Transverse colon (tissue), 4 donors: ENCODE data around the gene TARS1. TPM values are rescaled to one million over a fixed set of nuclear protein-coding genes. Genes with fewer than 3 reads are reported as not detected.

Experiments used
- DNase-seq: peaks from one replicate; pipeline ENCODE4 v3.0.0-alpha.2; 2019
- H3K27ac ChIP-seq, 4 donors: fragments of 200-600 bp; sonication (generic); 2 replicates each; pipeline ENCODE4 v1.5.1; 2016 to 2018; ENCODE audit warnings: inconsistent platforms in 4 of 4
- H3K27me3 ChIP-seq: fragments of 200-600 bp; sonication (generic); 2 replicates; pipeline ENCODE4 v1.5.1; 2017; ENCODE audit warnings: inconsistent platforms
- H3K36me3 ChIP-seq, 4 donors: fragments of 200-600 bp; sonication (generic); 2 replicates each; pipeline ENCODE4 v1.5.1; 2017 to 2019; ENCODE audit warnings: inconsistent platforms in 4 of 4
- H3K4me1 ChIP-seq, 4 donors: fragments of 200-600 bp; sonication (generic); 2 replicates each; pipeline ENCODE4 v1.5.1; 2017 to 2020; ENCODE audit warnings: inconsistent platforms in 4 of 4
- H3K4me3 ChIP-seq, 4 donors: fragments of 200-600 bp; sonication (generic); 1 replicate in 1 of 4; 2 replicates in 3 of 4; pipeline versions ENCODE4 v1.5.1 to v1.6.1; 2017 to 2019; ENCODE audit warnings: inconsistent platforms in 4 of 4
- H3K9me3 ChIP-seq, 2 donors: fragments of 200-600 bp; sonication (generic); 2 replicates each; pipeline ENCODE4 v1.5.1; 2017 to 2019; ENCODE audit warnings: inconsistent platforms in 2 of 2
- EP300 ChIP-seq: sonication (generic); formaldehyde crosslinking; IDR thresholded peaks from one replicate; pipeline ENCODE4 v1.6.1; 2017; ENCODE audit warnings: antibody characterized with exemption, low read depth
- POLR2A ChIP-seq: fragments of 450-650 bp; IDR thresholded peaks from one replicate; pipeline ENCODE4 v1.6.1; 2016; ENCODE audit warnings: antibody characterized with exemption, mild to moderate bottlenecking, moderate library complexity
- POLR2AphosphoS5 ChIP-seq, 3 donors: sonication (generic); formaldehyde crosslinking; IDR thresholded peaks; one replicate each; pipeline ENCODE4 v1.6.1; 2016; ENCODE audit warnings: antibody characterized with exemption in 3 of 3
- WGBS, 2 donors: methylation state at CpG; one replicate each; pipeline ENCODE4 v1.1.5; 2018; ENCODE audit warnings: low coverage in 1 of 2; 5-methylcytosine and 5-hydroxymethylcytosine counted together
- in situ Hi-C, 4 donors: fragments of 200-750 bp; cut with MboI; loops; one replicate each; pipeline versions ENCODE4 v1.15.0 to v1.15.1; 2017; ENCODE audit warnings: low sequenced_read_pairs in 3 of 4, low pct_ligation_motif_present in 1 of 4, low pct_unique_long_range_greater_than_20kb in 1 of 4
- intact Hi-C: fragments of 100-400 bp; cut with DNase I; formaldehyde crosslinking; loops from one replicate; pipeline ENCODE4 v1.15.1; 2023; ENCODE audit warnings: low total_unique reads
- total RNA-seq, 4 donors: library from RNA; depleted of rRNA; stranded (reverse); fragments of >200 nt; gene quantifications; one replicate each; pipeline ENCODE4 v1.1.0, GENCODE V29; 2016
- TF ChIP-seq, protein P1 (sequence below), 5 experiments: fragments of 200-600 bp in 3 of 5; fragments of 450-650 bp in 2 of 5; sonication (generic) in 3 of 5; IDR thresholded peaks; 1 replicate in 2 of 5; 2 replicates in 3 of 5; pipeline ENCODE4 v1.5.1; 2016 to 2017; ENCODE audit warnings: antibody characterized with exemption in 5 of 5, inconsistent platforms in 3 of 5, mild to moderate bottlenecking in 2 of 5, moderate library complexity in 1 of 5

TARS1 gene
- total RNA-seq, 4 donors from 2014 or later, result 30.1 to 155 (median 92.1) TPM

- intact Hi-C loops (no loop called here), in situ Hi-C loops (loop anchor here in 2 of 4 donors (25.0 kb wide), 3 partner anchors 492 to 1467 kb away; partner anchors contain the start of genes BRIX1 (in 2 of the 2), RAD1 (in 2 of the 2) and RXFP3 (in 1 of the 2))
- Histone ChIP-seq H3K36me3 (peaks cover 0 to 22% (median under 1%) of the 10 kb centered on the region in 4 donors), H3K4me1 (peaks cover 0 to 46% (median 27%) of the 10 kb centered on the region in 4 donors), H3K27ac (peak overlapping the region in 1 of 4 donors; percentile 21), H3K4me3 (no peak overlapping the region), H3K27me3 (no peaks in the 10 kb centered on the region), H3K9me3 (no peaks in the 10 kb centered on the region)
- DNase-seq, result no peak
- TF ChIP-seq, protein P1, sequence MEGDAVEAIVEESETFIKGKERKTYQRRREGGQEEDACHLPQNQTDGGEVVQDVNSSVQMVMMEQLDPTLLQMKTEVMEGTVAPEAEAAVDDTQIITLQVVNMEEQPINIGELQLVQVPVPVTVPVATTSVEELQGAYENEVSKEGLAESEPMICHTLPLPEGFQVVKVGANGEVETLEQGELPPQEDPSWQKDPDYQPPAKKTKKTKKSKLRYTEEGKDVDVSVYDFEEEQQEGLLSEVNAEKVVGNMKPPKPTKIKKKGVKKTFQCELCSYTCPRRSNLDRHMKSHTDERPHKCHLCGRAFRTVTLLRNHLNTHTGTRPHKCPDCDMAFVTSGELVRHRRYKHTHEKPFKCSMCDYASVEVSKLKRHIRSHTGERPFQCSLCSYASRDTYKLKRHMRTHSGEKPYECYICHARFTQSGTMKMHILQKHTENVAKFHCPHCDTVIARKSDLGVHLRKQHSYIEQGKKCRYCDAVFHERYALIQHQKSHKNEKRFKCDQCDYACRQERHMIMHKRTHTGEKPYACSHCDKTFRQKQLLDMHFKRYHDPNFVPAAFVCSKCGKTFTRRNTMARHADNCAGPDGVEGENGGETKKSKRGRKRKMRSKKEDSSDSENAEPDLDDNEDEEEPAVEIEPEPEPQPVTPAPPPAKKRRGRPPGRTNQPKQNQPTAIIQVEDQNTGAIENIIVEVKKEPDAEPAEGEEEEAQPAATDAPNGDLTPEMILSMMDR (IDR thresholded peaks at IDR 0.05), result no peak
- TF ChIP-seq POLR2AphosphoS5 (IDR thresholded peaks at IDR 0.05), result no peak
- TF ChIP-seq POLR2A, result no peak
- no peak for TF ChIP-seq EP300
Observed at GRCh38 chr5:33445798-33446197, 5.0 kb downstream of the TARS1 start.

- H3K27ac ChIP-seq, result no peak overlapping the region
- intact Hi-C loops, result no loop called here
- TF ChIP-seq, protein P1 (IDR thresholded peaks at IDR 0.05), result no peak
- no peak for TF ChIP-seq POLR2AphosphoS5 (IDR thresholded peaks at IDR 0.05)
- no peak for TF ChIP-seq POLR2A
- no peak for TF ChIP-seq EP300
- H3K4me3 ChIP-seq, result no peak overlapping the region
- in situ Hi-C loops, result loop anchor here in 2 of 4 donors (25.0 kb wide), 3 partner anchors 489 to 1464 kb away; partner anchors contain the start of genes BRIX1 (in 2 of the 2), RAD1 (in 2 of the 2) and RXFP3 (in 1 of the 2)
- no peaks in the 10 kb centered on the region for H3K9me3 ChIP-seq
- no peak for DNase-seq
- H3K36me3 ChIP-seq, result peaks cover 0 to 29% (median 4%) of the 10 kb centered on the region in 4 donors
- peaks cover 0 to 28% (median 10%) of the 10 kb centered on the region in 4 donors for H3K4me1 ChIP-seq
- H3K27me3 ChIP-seq, result no peaks in the 10 kb centered on the region
- WGBS, 2 donors, result 87 to 90% methylated on average over 3 of the region's 3 CpGs
Observed at GRCh38 chr5:33448118-33448517, 7.4 kb downstream of the TARS1 start.

DNA sequence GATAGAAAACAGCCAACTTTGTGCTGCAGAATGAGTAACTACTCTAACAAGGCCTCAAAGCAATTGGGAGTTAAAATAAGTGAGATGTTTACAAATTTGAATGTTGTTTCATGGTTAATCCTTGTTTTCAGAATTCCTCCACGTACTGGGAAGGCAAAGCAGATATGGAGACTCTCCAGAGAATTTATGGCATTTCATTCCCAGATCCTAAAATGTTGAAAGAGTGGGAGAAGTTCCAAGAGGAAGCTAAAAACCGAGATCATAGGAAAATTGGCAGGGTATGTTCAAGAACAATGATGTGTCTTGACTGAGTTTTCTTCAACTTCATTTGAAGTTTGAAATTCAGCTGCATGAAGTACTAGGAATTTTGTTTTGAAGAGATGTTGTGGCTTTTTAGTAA lies 16.4 kb downstream of the TARS1 start:
- WGBS, 2 donors, result 34 to 52% methylated on average over 2 of the region's 2 CpGs
- Histone ChIP-seq H3K9me3 (no peaks in the 10 kb centered on the region), H3K36me3 (peaks cover 0 to 89% (median 42%) of the 10 kb centered on the region in 4 donors), H3K27ac (no peak overlapping the region), H3K27me3 (no peaks in the 10 kb centered on the region), H3K4me3 (no peak overlapping the region), H3K4me1 (no peaks in the 10 kb centered on the region)
- DNase-seq, result no peak
- in situ Hi-C loops (loop anchor here in 1 of 4 donors (25.0 kb wide), 1 partner anchor 480 kb away; the partner anchor contains the start of gene RXFP3), intact Hi-C loops (no loop called here)
- TF ChIP-seq EP300 (no peak), POLR2AphosphoS5 (IDR thresholded peaks at IDR 0.05) (no peak), POLR2A (no peak)
- TF ChIP-seq, protein P1 (IDR thresholded peaks at IDR 0.05), result no peak

DNA sequence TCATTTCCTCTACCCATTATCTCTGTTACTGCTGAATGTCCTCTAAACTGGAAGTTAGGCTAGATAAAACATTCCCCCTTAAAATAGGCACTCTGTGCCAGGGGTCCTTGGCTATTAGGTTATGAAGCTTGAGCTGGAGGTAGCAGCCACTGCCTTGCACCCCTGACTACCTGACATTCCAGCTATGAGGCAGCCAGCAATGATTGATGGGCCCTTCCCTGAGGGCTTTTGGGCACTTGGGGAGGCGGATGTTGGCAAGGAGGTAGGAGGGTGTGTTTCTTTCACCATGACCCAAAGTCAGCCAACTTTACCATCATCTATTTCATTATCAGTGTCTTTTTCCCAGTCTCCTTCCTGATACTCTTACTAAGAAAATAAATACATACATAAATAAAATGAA lies 17.1 kb downstream of the TARS1 start:
- H3K27ac ChIP-seq, result no peak overlapping the region
- DNase-seq, result no peak
- in situ Hi-C loops (loop anchor here in 1 of 4 donors (25.0 kb wide), 1 partner anchor 479 kb away; the partner anchor contains the start of gene RXFP3), intact Hi-C loops (no loop called here)
- no peaks in the 10 kb centered on the region for H3K27me3 ChIP-seq
- H3K9me3 ChIP-seq, result no peaks in the 10 kb centered on the region
- WGBS, 2 donors, result 91% methylated on average over 1 of the region's 1 CpG; no CpG with 5 or more reads in 1 of the 2 donors
- no peak overlapping the region for H3K4me3 ChIP-seq
- H3K36me3 ChIP-seq, result peaks cover 0 to 96% (median 43%) of the 10 kb centered on the region in 4 donors
- H3K4me1 ChIP-seq, result no peaks in the 10 kb centered on the region
- TF ChIP-seq, protein P1 (IDR thresholded peaks at IDR 0.05), result no peak
- TF ChIP-seq POLR2A (no peak), POLR2AphosphoS5 (IDR thresholded peaks at IDR 0.05) (no peak), EP300 (no peak)
